ENCODE data around the gene AKT3. TPM values are rescaled to one million over a fixed set of nuclear protein-coding genes. Genes with fewer than 3 reads are reported as not detected.

Gene AKT3
- total and polyA plus RNA-seq, 4 donors = 7.1 to 53.1 (median 23.8) TPM

DNA sequence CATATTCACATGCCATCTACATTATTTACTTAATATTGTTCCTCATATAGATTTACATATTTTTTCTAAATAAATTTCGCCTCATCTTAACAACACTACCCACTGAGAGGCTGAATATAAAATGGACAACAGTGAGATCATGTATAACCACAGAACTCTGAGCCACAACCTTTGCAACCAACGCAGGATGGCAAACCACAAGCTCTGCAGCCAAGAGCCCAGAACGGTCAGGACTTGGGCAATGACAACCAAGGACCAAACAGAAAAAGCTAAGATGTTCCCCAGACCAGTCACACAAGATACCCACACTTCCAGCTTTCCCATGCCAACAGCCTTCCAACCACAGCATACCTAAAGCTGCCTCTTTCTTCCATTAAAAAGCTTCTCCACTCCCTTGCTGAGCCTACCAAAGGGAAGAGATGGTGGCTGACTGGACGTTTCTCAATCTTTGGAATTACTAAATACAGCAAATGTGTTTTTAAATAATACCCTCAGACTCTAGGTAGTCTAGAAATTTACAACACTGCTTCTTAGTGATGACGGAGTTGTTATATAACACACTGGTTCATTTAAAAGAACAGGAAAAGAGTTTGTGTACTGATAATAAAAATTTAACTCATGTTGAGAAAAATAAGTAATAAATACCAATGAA is 117.9 kb downstream of the AKT3 start:
- no peak overlapping the region for H3K4me3 ChIP-seq
- peaks cover 0 to 8% (median 0%) of the 10 kb centered on the region in 4 donors for H3K9me3 ChIP-seq (ENCODE audit: control insufficient read depth in 4 of 4, insufficient read depth in 3 of 4, low read length in 3 of 4)
- no peak overlapping the region for H3K27ac ChIP-seq (ENCODE audit: low read depth in 1 of 2, low read length in 1 of 2)
- ATAC-seq (ENCODE audit: insufficient read depth, low FRiP score) = no peak
- no peaks in the 10 kb centered on the region for H3K36me3 ChIP-seq (ENCODE audit: control insufficient read depth in 4 of 4, insufficient read depth in 4 of 4, low read length in 4 of 4)
- DNase-seq = no peak
- H3K27me3 ChIP-seq (ENCODE audit: control insufficient read depth in 3 of 3, insufficient read depth in 3 of 3, low read length in 2 of 3) = no peaks in the 10 kb centered on the region
- no peak overlapping the region for H3K9ac ChIP-seq (ENCODE audit: insufficient read depth in 1 of 2, low read length in 2 of 2)
- peaks cover 0 to 18% (median 4%) of the 10 kb centered on the region in 5 donors for H3K4me1 ChIP-seq (ENCODE audit: control insufficient read depth in 5 of 5, insufficient read depth in 5 of 5, low read length in 5 of 5)
- WGBS, 2 donors = 37 to 66% methylated on average over 5 of the region's 5 CpGs
- TF ChIP-seq, protein P1, sequence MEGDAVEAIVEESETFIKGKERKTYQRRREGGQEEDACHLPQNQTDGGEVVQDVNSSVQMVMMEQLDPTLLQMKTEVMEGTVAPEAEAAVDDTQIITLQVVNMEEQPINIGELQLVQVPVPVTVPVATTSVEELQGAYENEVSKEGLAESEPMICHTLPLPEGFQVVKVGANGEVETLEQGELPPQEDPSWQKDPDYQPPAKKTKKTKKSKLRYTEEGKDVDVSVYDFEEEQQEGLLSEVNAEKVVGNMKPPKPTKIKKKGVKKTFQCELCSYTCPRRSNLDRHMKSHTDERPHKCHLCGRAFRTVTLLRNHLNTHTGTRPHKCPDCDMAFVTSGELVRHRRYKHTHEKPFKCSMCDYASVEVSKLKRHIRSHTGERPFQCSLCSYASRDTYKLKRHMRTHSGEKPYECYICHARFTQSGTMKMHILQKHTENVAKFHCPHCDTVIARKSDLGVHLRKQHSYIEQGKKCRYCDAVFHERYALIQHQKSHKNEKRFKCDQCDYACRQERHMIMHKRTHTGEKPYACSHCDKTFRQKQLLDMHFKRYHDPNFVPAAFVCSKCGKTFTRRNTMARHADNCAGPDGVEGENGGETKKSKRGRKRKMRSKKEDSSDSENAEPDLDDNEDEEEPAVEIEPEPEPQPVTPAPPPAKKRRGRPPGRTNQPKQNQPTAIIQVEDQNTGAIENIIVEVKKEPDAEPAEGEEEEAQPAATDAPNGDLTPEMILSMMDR (IDR thresholded peaks at IDR 0.05; ENCODE audit: control extremely low read depth, extremely low read depth) = no peak

DNA sequence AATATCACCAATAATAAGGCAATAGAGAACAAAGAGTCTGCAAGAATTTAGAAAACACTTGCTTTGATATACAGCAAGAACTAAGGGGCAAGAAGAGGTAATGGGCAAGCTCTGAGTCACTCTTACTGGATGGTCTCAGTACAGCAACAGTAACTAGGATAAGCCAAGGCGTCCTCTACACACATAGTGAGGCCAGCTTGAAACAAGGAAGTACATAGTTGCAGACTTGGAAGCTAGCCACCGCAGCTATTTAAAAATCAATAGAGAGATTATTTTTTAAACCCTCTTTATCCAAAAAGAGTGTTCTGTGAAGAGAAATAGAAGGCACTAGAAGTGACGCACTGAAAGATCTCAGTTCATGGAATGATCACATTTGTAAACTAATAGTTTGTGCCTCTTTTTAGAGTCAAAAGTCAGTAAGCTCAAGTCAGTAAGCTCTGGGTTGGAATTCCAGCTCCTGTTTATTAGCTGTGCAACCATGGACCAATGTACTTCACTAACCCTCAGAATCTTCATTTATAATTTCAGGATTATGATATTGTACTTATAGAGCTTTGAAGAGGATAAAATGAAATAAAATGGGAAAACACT is 118.6 kb downstream of the AKT3 start:
- Histone ChIP-seq H3K4me1 (ENCODE audit: control insufficient read depth in 5 of 5, insufficient read depth in 5 of 5, low read length in 5 of 5) (peaks cover 0 to 18% (median 5%) of the 10 kb centered on the region in 5 donors), H3K27ac (ENCODE audit: low read depth in 1 of 2, low read length in 1 of 2) (no peak overlapping the region), H3K4me3 (no peak overlapping the region), H3K36me3 (ENCODE audit: control insufficient read depth in 4 of 4, insufficient read depth in 4 of 4, low read length in 4 of 4) (no peaks in the 10 kb centered on the region), H3K9me3 (ENCODE audit: control insufficient read depth in 4 of 4, insufficient read depth in 3 of 4, low read length in 3 of 4) (peaks cover 0 to 8% (median 0%) of the 10 kb centered on the region in 4 donors), H3K27me3 (ENCODE audit: control insufficient read depth in 3 of 3, insufficient read depth in 3 of 3, low read length in 2 of 3) (no peaks in the 10 kb centered on the region), H3K9ac (ENCODE audit: insufficient read depth in 1 of 2, low read length in 2 of 2) (no peak overlapping the region)
- TF ChIP-seq, protein P1 (IDR thresholded peaks at IDR 0.05; ENCODE audit: control extremely low read depth, extremely low read depth) = no peak
- ATAC-seq (ENCODE audit: insufficient read depth, low FRiP score) (peak; percentile 83), DNase-seq (peak; percentile 74 to 91 (median 90))
- WGBS, 2 donors = 34 to 60% methylated on average over 3 of the region's 3 CpGs

DNA sequence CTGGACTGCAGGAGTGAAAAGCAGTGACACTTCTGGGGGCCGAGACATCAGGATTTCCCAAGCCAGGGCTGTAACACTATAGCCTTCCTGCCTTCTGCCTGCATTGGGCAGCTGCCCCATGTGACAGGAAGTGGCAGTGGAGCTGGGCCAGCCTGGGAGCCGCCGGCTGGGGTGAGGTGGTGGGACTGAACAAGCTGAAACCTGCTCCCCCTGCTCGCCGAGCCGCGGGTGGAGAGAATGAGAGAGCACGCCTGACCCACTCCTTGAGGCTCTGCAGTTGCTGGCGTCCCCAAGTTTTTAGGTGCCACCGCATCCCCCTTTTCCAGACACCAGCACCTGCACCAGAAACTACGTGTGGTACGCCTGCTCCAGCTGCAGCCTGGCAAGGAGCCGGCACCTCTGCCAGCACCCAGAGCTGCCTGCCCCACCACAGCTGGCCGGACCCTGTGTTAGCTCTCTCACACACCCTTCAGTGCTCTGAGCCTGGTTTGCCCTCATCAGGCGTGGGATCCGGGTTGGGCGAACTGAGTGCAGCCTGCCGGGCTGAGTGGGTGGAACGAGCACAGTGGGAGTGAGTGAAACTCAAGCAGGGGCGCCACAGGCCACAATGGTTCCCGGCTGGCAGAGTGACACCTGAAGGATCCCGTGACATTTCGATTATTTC is 119.4 kb downstream of the AKT3 start:
- peak overlapping the region in 1 of 2 donors; percentile 20 for H3K27ac ChIP-seq (ENCODE audit: low read depth in 1 of 2, low read length in 1 of 2)
- H3K36me3 ChIP-seq (ENCODE audit: control insufficient read depth in 4 of 4, insufficient read depth in 4 of 4, low read length in 4 of 4) = no peaks in the 10 kb centered on the region
- H3K27me3 ChIP-seq (ENCODE audit: control insufficient read depth in 3 of 3, insufficient read depth in 3 of 3, low read length in 2 of 3) = no peaks in the 10 kb centered on the region
- no peak overlapping the region for H3K4me3 ChIP-seq
- WGBS, 2 donors = 66 to 82% methylated on average over 23 of the region's 23 CpGs
- no peak for ATAC-seq (ENCODE audit: insufficient read depth, low FRiP score)
- TF ChIP-seq, protein P1 (IDR thresholded peaks at IDR 0.05; ENCODE audit: control extremely low read depth, extremely low read depth) = no peak
- H3K9ac ChIP-seq (ENCODE audit: insufficient read depth in 1 of 2, low read length in 2 of 2) = no peak overlapping the region
- peaks cover 0 to 8% (median 0%) of the 10 kb centered on the region in 4 donors for H3K9me3 ChIP-seq (ENCODE audit: control insufficient read depth in 4 of 4, insufficient read depth in 3 of 4, low read length in 3 of 4)
- DNase-seq = peak in 2 of 3 donors; percentile 24 to 28
- peaks cover 0 to 18% (median 5%) of the 10 kb centered on the region in 5 donors for H3K4me1 ChIP-seq (ENCODE audit: control insufficient read depth in 5 of 5, insufficient read depth in 5 of 5, low read length in 5 of 5)
